ENCODE measurements around the gene NRDE2.

- no peak for TF ChIP-seq CTCF (IDR thresholded peaks at IDR 0.05; ENCODE audit: low read depth, low read length)
- TF ChIP-seq EZH2phosphoT487 (IDR thresholded peaks at IDR 0.05; ENCODE audit: low read depth) = no peak
Observed at GRCh38 chr14:90332271-90332584, 487 bp upstream of the NRDE2 start.

Data from OCI-LY3 (cell line).